HL-60 (cell line): ENCODE results near the gene TYMP.

Experiments
- DNase-seq, 2 experiments: peaks; one replicate each; pipeline ENCODE4 v3.0.0-alpha.2; 2010 to 2020; ENCODE audit warnings: low read depth in 1 of 2, low spot score in 1 of 2
- H3K27ac ChIP-seq: fragments of 250-450 bp; sonication (Bioruptor Pico); replicated peaks from 2 replicates; pipeline ENCODE4 v1.5.1; 2020; ENCODE audit warnings: mild to moderate bottlenecking, moderate library complexity
- H3K27me3 ChIP-seq: fragments of 250-450 bp; sonication (Bioruptor Pico); 2 replicates; pipeline ENCODE4 v1.5.1; 2021; ENCODE audit warnings: mild to moderate bottlenecking, moderate library complexity; ENCODE audit not compliant: insufficient read depth, poor library complexity, severe bottlenecking
- H3K4me3 ChIP-seq: replicated peaks from 2 replicates; pipeline ENCODE4 v1.5.1; 2011; ENCODE audit warnings: mild to moderate bottlenecking, control low read depth, low read length; ENCODE audit not compliant: insufficient read depth
- GABPA ChIP-seq: IDR thresholded peaks from 2 replicates; pipeline ENCODE4 v1.6.1; 2012; ENCODE audit warnings: low read depth
- POLR2AphosphoS5 ChIP-seq: IDR thresholded peaks from 2 replicates; pipeline ENCODE4 v1.6.1; 2012; ENCODE audit warnings: low read depth
- SPI1 ChIP-seq: IDR thresholded peaks from 2 replicates; pipeline ENCODE4 v1.6.1; 2012; ENCODE audit warnings: low read depth, mild to moderate bottlenecking, borderline replicate concordance
- TF ChIP-seq, protein P1 (sequence below): IDR thresholded peaks from 2 replicates; pipeline ENCODE4 v1.6.1; 2012; ENCODE audit warnings: low read depth; ENCODE audit not compliant: insufficient replicate concordance
- TF ChIP-seq, protein P2 (sequence below): IDR thresholded peaks from one replicate; pipeline ENCODE4 v1.5.1; 2011; ENCODE audit warnings: low read length, control low read depth, inconsistent platforms; ENCODE audit not compliant: insufficient read depth

The TYMP gene

DNA sequence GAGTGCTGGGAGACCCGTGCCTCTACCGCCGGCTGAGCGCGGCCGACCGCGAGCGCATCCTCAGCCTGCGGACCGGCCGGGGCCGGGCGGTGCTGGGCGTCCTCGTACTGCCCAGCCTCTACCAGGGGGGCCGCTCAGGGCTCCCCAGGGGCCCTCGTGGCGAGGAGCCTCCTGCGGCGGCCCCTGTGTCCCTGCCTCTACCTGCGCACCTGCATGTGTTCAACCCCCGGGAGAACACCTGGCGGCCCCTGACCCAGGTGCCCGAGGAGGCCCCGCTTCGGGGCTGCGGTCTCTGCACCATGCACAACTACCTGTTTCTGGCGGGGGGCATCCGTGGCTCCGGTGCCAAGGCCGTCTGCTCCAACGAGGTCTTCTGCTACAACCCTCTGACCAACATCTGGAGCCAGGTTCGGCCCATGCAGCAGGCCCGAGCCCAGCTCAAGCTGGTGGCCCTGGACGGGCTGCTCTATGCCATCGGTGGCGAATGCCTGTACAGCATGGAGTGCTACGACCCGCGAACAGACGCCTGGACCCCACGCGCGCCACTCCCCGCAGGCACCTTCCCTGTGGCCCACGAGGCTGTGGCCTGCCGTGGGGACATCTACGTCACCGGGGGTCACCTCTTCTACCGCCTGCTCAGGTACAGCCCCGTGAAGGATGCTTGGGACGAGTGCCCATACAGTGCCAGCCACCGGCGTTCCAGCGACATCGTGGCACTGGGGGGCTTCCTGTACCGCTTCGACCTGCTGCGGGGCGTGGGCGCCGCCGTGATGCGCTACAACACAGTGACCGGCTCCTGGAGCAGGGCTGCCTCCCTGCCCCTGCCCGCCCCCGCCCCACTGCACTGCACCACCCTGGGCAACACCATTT is 19.3 kb upstream of the TYMP start:
- Histone ChIP-seq H3K27me3 (no peaks in the 10 kb centered on the region), H3K4me3 (no peak overlapping the region), H3K27ac (no peak overlapping the region)
- TF ChIP-seq, protein P1, sequence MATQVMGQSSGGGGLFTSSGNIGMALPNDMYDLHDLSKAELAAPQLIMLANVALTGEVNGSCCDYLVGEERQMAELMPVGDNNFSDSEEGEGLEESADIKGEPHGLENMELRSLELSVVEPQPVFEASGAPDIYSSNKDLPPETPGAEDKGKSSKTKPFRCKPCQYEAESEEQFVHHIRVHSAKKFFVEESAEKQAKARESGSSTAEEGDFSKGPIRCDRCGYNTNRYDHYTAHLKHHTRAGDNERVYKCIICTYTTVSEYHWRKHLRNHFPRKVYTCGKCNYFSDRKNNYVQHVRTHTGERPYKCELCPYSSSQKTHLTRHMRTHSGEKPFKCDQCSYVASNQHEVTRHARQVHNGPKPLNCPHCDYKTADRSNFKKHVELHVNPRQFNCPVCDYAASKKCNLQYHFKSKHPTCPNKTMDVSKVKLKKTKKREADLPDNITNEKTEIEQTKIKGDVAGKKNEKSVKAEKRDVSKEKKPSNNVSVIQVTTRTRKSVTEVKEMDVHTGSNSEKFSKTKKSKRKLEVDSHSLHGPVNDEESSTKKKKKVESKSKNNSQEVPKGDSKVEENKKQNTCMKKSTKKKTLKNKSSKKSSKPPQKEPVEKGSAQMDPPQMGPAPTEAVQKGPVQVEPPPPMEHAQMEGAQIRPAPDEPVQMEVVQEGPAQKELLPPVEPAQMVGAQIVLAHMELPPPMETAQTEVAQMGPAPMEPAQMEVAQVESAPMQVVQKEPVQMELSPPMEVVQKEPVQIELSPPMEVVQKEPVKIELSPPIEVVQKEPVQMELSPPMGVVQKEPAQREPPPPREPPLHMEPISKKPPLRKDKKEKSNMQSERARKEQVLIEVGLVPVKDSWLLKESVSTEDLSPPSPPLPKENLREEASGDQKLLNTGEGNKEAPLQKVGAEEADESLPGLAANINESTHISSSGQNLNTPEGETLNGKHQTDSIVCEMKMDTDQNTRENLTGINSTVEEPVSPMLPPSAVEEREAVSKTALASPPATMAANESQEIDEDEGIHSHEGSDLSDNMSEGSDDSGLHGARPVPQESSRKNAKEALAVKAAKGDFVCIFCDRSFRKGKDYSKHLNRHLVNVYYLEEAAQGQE: no peak
- TF ChIP-seq, protein P2, sequence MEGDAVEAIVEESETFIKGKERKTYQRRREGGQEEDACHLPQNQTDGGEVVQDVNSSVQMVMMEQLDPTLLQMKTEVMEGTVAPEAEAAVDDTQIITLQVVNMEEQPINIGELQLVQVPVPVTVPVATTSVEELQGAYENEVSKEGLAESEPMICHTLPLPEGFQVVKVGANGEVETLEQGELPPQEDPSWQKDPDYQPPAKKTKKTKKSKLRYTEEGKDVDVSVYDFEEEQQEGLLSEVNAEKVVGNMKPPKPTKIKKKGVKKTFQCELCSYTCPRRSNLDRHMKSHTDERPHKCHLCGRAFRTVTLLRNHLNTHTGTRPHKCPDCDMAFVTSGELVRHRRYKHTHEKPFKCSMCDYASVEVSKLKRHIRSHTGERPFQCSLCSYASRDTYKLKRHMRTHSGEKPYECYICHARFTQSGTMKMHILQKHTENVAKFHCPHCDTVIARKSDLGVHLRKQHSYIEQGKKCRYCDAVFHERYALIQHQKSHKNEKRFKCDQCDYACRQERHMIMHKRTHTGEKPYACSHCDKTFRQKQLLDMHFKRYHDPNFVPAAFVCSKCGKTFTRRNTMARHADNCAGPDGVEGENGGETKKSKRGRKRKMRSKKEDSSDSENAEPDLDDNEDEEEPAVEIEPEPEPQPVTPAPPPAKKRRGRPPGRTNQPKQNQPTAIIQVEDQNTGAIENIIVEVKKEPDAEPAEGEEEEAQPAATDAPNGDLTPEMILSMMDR: no peak
- TF ChIP-seq POLR2AphosphoS5: no peak
- no peak for TF ChIP-seq SPI1
- TF ChIP-seq GABPA: no peak
- DNase-seq: no peak

DNA sequence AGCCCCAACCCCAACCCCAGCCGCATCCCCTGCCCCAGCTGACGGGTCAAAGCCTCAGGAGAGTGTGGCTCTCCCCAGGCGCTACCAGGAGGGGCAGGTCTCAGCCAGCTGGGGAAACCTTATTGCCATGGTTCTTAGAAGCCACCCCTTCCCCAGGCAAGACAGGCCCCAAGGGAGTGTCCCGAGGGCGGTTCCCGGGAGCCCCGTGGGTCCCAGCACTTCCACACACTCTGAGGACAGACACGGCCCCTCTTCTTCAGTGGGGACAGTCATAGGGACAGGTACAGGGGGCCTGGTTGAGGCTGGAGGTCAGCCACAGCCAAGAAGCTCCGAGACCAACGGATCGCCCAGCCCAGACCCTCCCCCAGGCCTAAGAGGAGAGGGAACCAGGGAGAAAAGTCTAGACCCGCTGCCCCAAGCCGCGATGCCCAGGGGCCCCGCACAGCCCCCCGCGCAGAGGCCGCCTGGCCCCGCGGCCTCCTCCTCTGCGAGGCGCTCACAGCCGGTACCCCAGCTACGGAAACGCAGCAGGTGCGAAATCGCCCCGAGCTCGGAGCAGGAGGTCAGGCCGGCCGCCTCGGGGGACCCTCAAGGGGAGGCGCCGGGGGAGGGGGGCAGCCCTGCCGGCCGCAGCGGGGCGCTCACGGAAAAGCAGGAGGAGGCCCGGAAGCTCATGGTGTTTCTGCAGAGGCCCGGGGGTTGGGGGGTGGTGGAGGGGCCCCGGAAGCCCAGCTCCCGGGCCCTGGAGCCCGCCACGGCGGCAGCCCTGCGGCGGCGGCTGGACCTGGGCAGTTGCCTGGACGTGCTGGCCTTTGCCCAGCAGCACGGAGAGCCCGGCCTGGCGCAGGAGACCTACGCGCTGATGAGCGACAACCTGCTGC is 18.5 kb upstream of the TYMP start:
- TF ChIP-seq GABPA: no peak
- TF ChIP-seq, protein P2: no peak
- TF ChIP-seq POLR2AphosphoS5: no peak
- TF ChIP-seq, protein P1: no peak
- no peak for TF ChIP-seq SPI1

DNA sequence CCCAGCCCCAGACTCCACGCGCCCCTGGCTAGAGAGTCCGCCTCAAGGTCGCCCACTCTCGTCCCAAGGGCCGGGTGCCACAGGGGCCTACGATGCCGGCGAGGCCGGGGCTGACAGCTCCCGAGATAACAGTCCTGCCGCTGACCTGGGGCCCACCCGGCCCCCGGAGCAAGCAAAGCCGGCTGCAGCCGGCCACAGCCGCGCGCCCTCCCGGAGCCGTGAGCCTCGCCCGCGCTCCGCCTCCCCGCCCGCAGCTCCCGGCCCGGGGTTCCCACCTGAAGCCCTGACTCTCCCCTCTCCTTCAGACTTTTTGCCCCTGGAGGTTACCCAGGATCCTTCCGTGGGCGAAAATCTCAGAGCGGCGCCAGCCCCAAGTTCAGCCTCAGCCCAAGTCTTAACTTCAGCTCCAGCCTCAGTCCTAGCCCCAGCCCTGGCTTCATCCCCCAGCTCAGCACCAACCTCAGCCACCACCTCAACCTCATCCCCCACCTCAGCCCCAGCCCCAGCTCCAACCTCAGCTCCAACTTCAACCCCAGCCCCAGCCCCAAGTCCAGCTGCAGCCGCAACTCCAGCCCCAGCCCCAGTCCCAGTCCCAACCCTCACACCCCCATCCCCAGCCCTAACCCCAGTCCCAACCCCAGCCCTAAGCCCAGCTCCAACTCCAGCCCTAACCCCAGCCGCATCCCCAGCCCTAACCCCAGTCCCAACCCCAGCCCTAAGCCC is 17.6 kb upstream of the TYMP start:
- TF ChIP-seq POLR2AphosphoS5: no peak
- Histone ChIP-seq H3K27ac (no peak overlapping the region), H3K4me3 (no peak overlapping the region), H3K27me3 (no peaks in the 10 kb centered on the region)
- DNase-seq: no peak

More for the DNA sequence above, 18.5 kb upstream of the TYMP start:
- no peak for DNase-seq
- no peaks in the 10 kb centered on the region for H3K27me3 ChIP-seq
- no peak overlapping the region for H3K27ac ChIP-seq
- no peak overlapping the region for H3K4me3 ChIP-seq
